Psoas muscle (tissue), 8 donors: Measurements from ENCODE around the gene SELENOO. TPM values are rescaled to one million over a fixed set of nuclear protein-coding genes. Genes with fewer than 3 reads are reported as not detected.

ENCODE experiments used
- ATAC-seq, 4 donors: fragments of 200-7000 bp; cut with Tn5 transposase; one replicate each; pipeline ENCODE4 v1.9.1; 2020; ENCODE audit warnings: moderate library complexity in 3 of 4, mild to moderate bottlenecking in 2 of 4
- DNase-seq, 2 donors: peaks; one replicate each; pipeline ENCODE4 v3.0.0-alpha.2; 2020
- H3K27ac ChIP-seq: fragments of 200-600 bp; one replicate; pipeline ENCODE4 v1.8.0; 2022
- H3K27me3 ChIP-seq, 3 donors: fragments of 200-600 bp in 1 of 3; one replicate each; pipeline versions ENCODE4 v1.6.1 to v1.8.0; 2013 to 2022; ENCODE audit warnings: low read length in 2 of 3, mild to moderate bottlenecking in 2 of 3, moderate library complexity in 1 of 3; ENCODE audit not compliant: insufficient read depth in 3 of 3
- H3K36me3 ChIP-seq, 2 donors: fragments of 200-600 bp in 1 of 2; one replicate each; pipeline versions ENCODE4 v1.6.1 to v1.8.0; 2013 to 2022; ENCODE audit warnings: low read depth in 1 of 2, mild to moderate bottlenecking in 1 of 2, moderate library complexity in 1 of 2; ENCODE audit not compliant: insufficient read depth in 1 of 2
- H3K4me1 ChIP-seq: fragments of 200-600 bp; one replicate; pipeline ENCODE4 v1.8.0; 2022
- H3K4me3 ChIP-seq: fragments of 200-600 bp; one replicate; pipeline ENCODE4 v1.8.0; 2022; ENCODE audit warnings: mild to moderate bottlenecking
- H3K9me3 ChIP-seq: fragments of 200-600 bp; one replicate; pipeline ENCODE4 v1.8.0; 2022
- WGBS, 3 donors: extraction: QIAGEN DNeasy Blood & Tissue Kit; methylation state at CpG; one replicate each; pipeline versions ENCODE4 v1.1.6 to v1.1.7; 2013; 5-methylcytosine and 5-hydroxymethylcytosine counted together
- intact Hi-C, 2 donors: fragments of 100-400 bp; cut with DNase I; formaldehyde crosslinking; loops; one replicate each; pipeline versions ENCODE4 v1.11.0 to v1.14.2; 2022
- polyA plus RNA-seq, 3 donors: library from polyadenylated mRNA; stranded (reverse); fragments of 200-250 nt; gene quantifications; one replicate each; pipeline ENCODE4 v1.2.3, GENCODE V29; 2013
- total RNA-seq, 4 donors: library from RNA; stranded (reverse); fragmentation: NEBNext Ultra II Directional in 2 of 4; extraction: Animal tissue kit (Norgen Biotek cat#: 25700) in 2 of 4; gene quantifications; one replicate each; pipeline versions ENCODE4 v1.2.1 to v1.2.4, GENCODE V29; 2021 to 2023
- TF ChIP-seq, protein P1 (sequence below): fragments of 200-600 bp; IDR thresholded peaks from one replicate; pipeline ENCODE4 v1.8.0; 2022; ENCODE audit warnings: antibody characterized with exemption
- donor health status: healthy with polysubstance abuse.
- donor health status: DM: no; HTN: no; CAD: no; lungs with moderate emphysema.
- donor health status: Bipolar disorder and iron deficiency.
- donor health status: healthy.
- donor health status: DM: yes; HTN: yes; CAD: no.
- donor health status: DM: no; HTN: no; CAD: no.
- donor health status: DM: no; HTN: no; CAD: no.
- donor health status: DM: yes; HTN: yes; CAD: no.

The SELENOO gene
- total and polyA plus RNA-seq, 7 donors, result 10.0 to 26.6 (median 20.0) TPM

DNA sequence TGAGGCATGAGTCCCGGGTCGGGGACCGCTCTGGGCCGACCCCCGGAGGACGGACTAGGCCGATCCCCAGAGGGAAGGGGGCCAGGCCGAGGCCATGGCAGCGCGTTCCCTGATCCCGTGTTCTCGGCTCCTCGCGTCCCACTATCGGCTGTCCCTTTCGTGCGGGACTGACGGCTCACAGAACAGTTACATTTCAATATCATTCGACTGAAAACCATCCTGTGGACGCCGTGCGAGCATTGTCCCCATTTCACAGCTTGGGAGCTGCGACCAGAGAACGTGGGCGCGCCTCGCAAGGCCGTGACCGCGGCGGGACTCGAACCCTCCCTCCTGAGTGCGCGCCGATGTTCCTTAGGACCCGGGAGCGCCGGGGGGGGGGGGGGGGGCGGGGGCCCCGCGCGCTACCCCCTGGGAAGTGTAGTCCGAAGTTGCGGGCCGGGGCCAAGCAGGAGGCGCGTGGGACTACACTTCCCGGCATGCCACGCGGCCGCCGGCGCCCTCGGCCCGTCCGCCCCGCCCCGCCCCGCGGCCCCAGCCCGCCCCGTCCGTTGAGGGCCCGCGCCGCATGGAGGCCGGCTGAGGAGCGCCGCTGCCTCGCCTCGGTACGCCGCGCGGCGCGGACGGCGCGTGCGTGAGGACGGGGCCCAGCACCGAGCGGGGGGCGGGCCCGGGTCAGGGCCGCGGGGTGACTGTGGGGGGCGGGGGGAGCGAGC is 15.3 kb upstream of the SELENOO start, which contains the start of gene TRABD:
TSS of gene TRABD (plus strand) at position 539 of the 713 bp plus-strand sequence. CDS start 7,148 bp downstream, outside the sequence.
- Histone ChIP-seq H3K36me3 (no peaks in the 10 kb centered on the region), H3K9me3 (no peaks in the 10 kb centered on the region), H3K4me3 (peak within 1 kb of the TSS; percentile 79), H3K27me3 (no peaks in the 10 kb centered on the region), H3K27ac (peak within 1 kb of the TSS; percentile 60), H3K4me1 (peaks cover 26% of the 10 kb centered on the region)
- DNase-seq, result peak; percentile 92 to 95
- peak; percentile 84 to 92 (median 90) for ATAC-seq
- TF ChIP-seq, protein P1, sequence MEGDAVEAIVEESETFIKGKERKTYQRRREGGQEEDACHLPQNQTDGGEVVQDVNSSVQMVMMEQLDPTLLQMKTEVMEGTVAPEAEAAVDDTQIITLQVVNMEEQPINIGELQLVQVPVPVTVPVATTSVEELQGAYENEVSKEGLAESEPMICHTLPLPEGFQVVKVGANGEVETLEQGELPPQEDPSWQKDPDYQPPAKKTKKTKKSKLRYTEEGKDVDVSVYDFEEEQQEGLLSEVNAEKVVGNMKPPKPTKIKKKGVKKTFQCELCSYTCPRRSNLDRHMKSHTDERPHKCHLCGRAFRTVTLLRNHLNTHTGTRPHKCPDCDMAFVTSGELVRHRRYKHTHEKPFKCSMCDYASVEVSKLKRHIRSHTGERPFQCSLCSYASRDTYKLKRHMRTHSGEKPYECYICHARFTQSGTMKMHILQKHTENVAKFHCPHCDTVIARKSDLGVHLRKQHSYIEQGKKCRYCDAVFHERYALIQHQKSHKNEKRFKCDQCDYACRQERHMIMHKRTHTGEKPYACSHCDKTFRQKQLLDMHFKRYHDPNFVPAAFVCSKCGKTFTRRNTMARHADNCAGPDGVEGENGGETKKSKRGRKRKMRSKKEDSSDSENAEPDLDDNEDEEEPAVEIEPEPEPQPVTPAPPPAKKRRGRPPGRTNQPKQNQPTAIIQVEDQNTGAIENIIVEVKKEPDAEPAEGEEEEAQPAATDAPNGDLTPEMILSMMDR, result no peak
- intact Hi-C loops, result loop anchor here in 1 of 2 donors (10.0 kb wide), 1 partner anchor 261 kb away; no protein-coding TSS in a partner anchor
- WGBS, 3 donors, result 2 to 3% (median 2%) methylated on average over 27 to 88 of the region's 90 CpGs

GRCh38 chr22:50186181-50186714 is 14.6 kb upstream of the SELENOO start:
- Histone ChIP-seq H3K36me3 (no peaks in the 10 kb centered on the region), H3K9me3 (no peaks in the 10 kb centered on the region), H3K27me3 (no peaks in the 10 kb centered on the region), H3K27ac (peak overlapping the region; percentile 48), H3K4me1 (peaks cover 26% of the 10 kb centered on the region), H3K4me3 (peak overlapping the region; percentile 79)
- intact Hi-C loops, result loop anchor here in 1 of 2 donors (10.0 kb wide), 1 partner anchor 261 kb away; no protein-coding TSS in a partner anchor
- WGBS, 3 donors, result 0 to 4% (median 2%) methylated on average over 5 to 47 of the region's 47 CpGs
- ATAC-seq (peak in 2 of 4 donors; percentile 13 to 27), DNase-seq (peak; percentile 30 to 59)
- TF ChIP-seq, protein P1, result no peak

DNA sequence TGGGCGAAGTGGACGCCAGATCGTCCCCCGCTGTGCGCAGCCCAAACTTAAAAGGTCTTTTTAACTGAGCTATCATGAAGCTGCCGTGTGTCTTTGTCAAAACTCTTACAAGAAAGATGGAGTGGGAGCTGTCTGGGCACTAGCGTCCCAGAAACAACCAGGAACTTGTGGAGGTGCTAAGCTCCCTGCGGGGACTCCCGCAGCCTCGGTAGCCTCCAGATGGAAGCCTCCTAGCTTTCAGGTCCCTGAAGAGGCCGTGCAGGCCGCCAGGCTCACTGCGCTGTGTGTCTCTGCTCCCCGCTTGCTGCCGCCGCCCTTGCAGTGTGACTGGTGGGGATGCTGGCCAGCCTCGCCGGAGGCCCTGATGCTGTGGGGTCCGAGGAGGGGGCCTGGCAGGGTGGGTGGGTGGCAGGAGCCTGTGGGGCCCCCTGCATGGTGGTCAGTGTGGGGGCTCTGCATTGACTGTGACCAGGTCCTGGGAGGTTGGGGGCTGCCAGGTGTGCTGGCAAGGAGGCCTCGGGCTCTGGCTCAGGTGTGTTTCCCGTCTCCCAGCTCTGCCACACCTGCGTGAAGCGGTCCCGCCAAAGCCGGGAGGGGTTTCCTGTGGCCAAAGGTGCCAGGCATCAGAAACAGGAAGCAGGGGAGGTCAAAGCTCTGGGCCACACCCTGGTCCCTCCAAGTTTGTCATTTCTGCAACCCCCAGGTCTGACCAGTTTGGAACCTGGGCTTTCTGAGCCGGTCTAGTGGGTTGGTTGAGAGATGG is 13.9 kb upstream of the SELENOO start:
- ATAC-seq (no peak), DNase-seq (peak; percentile 14 to 55)
- H3K36me3 ChIP-seq, result no peaks in the 10 kb centered on the region
- H3K4me3 ChIP-seq, result peak overlapping the region; percentile 79
- peaks cover 26% of the 10 kb centered on the region for H3K4me1 ChIP-seq
- 47 to 58% (median 50%) methylated on average over 26 of the region's 26 CpGs for WGBS, 3 donors
- intact Hi-C loops, result loop anchor here in 1 of 2 donors (10.0 kb wide), 1 partner anchor 262 kb away; no protein-coding TSS in a partner anchor
- TF ChIP-seq, protein P1, result no peak
- H3K27me3 ChIP-seq, result no peaks in the 10 kb centered on the region
- H3K9me3 ChIP-seq, result no peaks in the 10 kb centered on the region
- no peak overlapping the region for H3K27ac ChIP-seq

GRCh38 chr22:50188356-50188755 is 12.5 kb upstream of the SELENOO start:
- intact Hi-C loops, result loop anchor here in 1 of 2 donors (10.0 kb wide), 1 partner anchor 264 kb away; no protein-coding TSS in a partner anchor
- TF ChIP-seq, protein P1, result no peak
- no peak for ATAC-seq

More at GRCh38 chr22:50188356-50188755, 12.5 kb upstream of the SELENOO start:
- Histone ChIP-seq H3K9me3 (no peaks in the 10 kb centered on the region), H3K27me3 (no peaks in the 10 kb centered on the region), H3K4me1 (peaks cover 26% of the 10 kb centered on the region), H3K36me3 (peaks cover 0 to under 1% of the 10 kb centered on the region in 2 donors), H3K4me3 (no peak overlapping the region), H3K27ac (no peak overlapping the region)
- DNase-seq, result peak in 1 of 2 donors; percentile 49
- 95 to 98% (median 97%) methylated on average over 11 of the region's 11 CpGs for WGBS, 3 donors
